ENCODE results near the gene MMS22L.

The MMS22L gene

GRCh38 chr6:97092673-97093305 is 190.2 kb downstream of the MMS22L start:
- DNase-seq (ENCODE audit: low read depth in 2 of 2): no peak

Measured in stimulated activated CD4-positive, alpha-beta T cell treated with anti-CD3 and anti-CD28 coated beads, Interleukin-1b, Interleukin-23, amount 100 ng/mL, for 1 hour (primary cell).